Activated naive CD4-positive, alpha-beta T cell treated with anti-CD3 and anti-CD28 coated beads, Interleukin-2, amount 50 U/mL, for 24 hours (primary cell): ENCODE data around the gene CCZ1.
"Not testable (repeated sequence)": the region's sequence is repeated elsewhere in the genome, so short reads cannot be mapped to it uniquely, and the experiment has no call there.

Experiments used
- H3K27ac Mint-ChIP-seq: one replicate; pipeline ENCODE4 v1.8.0; 2021; ENCODE audit warnings: mild to moderate bottlenecking, mixed read lengths
- H3K27me3 Mint-ChIP-seq: one replicate; pipeline ENCODE4 v1.8.0; 2021; ENCODE audit warnings: mixed read lengths
- H3K36me3 Mint-ChIP-seq: one replicate; pipeline ENCODE4 v1.8.0; 2021; ENCODE audit warnings: mixed read lengths
- H3K4me1 Mint-ChIP-seq: one replicate; pipeline ENCODE4 v1.8.0; 2021; ENCODE audit warnings: mixed read lengths
- H3K4me3 Mint-ChIP-seq: one replicate; pipeline ENCODE4 v1.8.0; 2021; ENCODE audit warnings: mild to moderate bottlenecking, mixed read lengths
- H3K9me3 Mint-ChIP-seq: one replicate; pipeline ENCODE4 v1.8.0; 2021; ENCODE audit warnings: mixed read lengths

The CCZ1 gene

DNA sequence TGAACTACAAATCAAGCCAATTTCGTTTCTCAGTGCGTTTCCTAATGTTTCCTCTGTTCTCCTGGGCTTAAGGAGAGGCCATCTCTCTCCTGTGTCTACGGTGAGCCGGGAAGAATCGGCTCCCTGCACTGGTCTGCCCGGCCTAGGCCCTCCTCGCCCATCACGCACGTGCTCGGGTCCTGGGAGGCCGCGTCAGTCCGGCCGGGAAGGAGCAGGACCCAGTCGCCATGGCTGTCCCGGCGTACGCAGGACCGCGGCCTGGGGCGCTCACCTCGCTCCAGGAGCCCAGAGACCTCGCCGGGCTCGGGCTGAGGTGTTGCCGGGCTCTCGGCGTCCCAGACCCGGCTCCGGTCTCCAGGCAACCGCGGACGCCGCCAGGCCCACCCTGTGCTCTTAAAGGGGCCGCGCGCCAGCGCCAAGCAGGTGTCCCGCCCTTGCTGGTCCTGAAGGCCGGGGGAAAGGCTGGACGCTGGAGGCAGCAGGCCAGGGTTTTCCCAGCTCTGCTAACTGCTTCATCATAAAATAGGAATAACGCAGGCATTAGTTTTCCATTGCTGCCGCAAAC is 71.9 kb downstream of the CCZ1 start, which contains the start of gene RSPH10B:
Gene RSPH10B, minus strand, starts transcription at position 343 of the 565 bp plus-strand sequence. CDS start 3,573 bp downstream, outside the sequence.
- H3K36me3 Mint-ChIP-seq, H3K9me3 Mint-ChIP-seq, H3K27ac Mint-ChIP-seq: not testable (repeated sequence)

DNA sequence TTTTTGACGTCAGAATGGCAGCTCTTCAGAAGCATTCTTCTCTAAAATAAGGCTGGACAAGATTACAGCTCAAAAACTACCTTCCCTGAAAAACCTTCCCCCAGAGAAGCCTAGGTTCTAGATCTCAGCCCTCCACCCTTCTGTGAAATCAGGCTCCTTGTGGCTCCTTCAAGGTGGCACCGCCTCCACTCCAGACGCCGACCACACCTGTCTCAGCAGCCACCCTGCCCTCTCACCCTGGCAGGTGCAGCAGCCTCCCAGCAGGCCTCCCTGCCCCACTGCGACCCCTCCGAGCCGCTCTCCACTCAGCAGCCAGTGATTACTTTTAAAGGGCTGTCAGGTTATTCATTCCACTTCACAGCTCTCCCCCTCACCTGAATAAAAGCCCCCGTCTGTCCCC is 75.0 kb downstream of the CCZ1 start:
- not testable (repeated sequence) for H3K9me3 Mint-ChIP-seq, H3K4me3 Mint-ChIP-seq, H3K4me1 Mint-ChIP-seq, H3K36me3 Mint-ChIP-seq, H3K27me3 Mint-ChIP-seq, H3K27ac Mint-ChIP-seq

More for the DNA sequence above, 71.9 kb downstream of the CCZ1 start, which contains the start of gene RSPH10B:
- not testable (repeated sequence) for H3K4me3 Mint-ChIP-seq, H3K4me1 Mint-ChIP-seq, H3K27me3 Mint-ChIP-seq
